Fibroblast of mammary gland (primary cell): ENCODE measurements around the gene CDC42BPB.

ENCODE experiments used
- DNase-seq: peaks from one replicate; pipeline ENCODE4 v3.0.0-alpha.2; 2010; ENCODE audit warnings: low read depth
- H3K4me3 ChIP-seq: 2 replicates; pipeline ENCODE4 v1.5.1; 2011; ENCODE audit warnings: low read depth, mild to moderate bottlenecking, low read length, moderate library complexity; ENCODE audit not compliant: control insufficient read depth
- CTCF ChIP-seq: conservative IDR thresholded peaks from 2 replicates; pipeline ENCODE4 v1.5.1; 2011; ENCODE audit warnings: low read depth, low read length, inconsistent platforms; ENCODE audit not compliant: control insufficient read depth, insufficient read depth

Gene CDC42BPB

GRCh38 chr14:103087343-103087835 is 30.0 kb upstream of the CDC42BPB start:
- TF ChIP-seq CTCF = no peak

DNA sequence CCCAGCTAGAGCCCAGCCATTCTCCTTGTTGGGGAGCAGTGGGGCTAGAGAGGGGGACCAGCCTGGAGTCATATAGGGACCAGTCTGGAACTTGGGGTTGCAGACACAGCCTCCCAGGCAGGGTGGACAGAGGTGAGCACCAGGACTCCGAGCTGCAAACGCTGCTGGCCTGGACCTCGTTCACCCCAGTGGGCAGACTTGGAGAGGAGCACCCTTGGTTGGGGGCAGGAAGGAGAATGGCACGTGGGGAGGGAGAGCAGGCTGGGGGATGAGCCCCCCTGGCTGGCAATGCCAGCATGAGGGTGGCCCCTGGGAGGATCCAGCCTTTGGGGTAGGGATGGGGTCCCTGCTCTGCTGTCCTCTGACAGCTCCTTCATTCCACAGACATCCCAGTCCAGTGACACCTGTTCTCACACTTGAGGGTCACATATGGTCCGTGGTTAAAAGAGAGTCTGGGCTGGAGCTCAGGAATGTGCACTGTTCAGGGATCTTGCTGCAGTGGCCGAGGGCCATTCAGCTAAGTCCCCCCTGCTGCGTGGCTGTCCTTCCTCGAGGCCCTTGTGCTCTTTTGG is 29.5 kb upstream of the CDC42BPB start:
- no peak overlapping the region for H3K4me3 ChIP-seq
- no peak for DNase-seq
- no peak for TF ChIP-seq CTCF

More at GRCh38 chr14:103087343-103087835, 30.0 kb upstream of the CDC42BPB start:
- DNase-seq = no peak
- no peak overlapping the region for H3K4me3 ChIP-seq

- DNase-seq = no peak
- TF ChIP-seq CTCF = peak; percentile 18
- H3K4me3 ChIP-seq = no peak overlapping the region
These were observed 28.1 kb upstream of the CDC42BPB start for GRCh38 chr14:103085106-103086091.

GRCh38 chr14:103084021-103084919 is 26.9 kb upstream of the CDC42BPB start, which contains the start of gene LBHD2:
Gene LBHD2 (plus strand): TSS chr14:103084210. CDS start chr14:103086013, 1,803 bp downstream.
- no peak within 1 kb of the TSS for H3K4me3 ChIP-seq
- no peak for TF ChIP-seq CTCF
- no peak for DNase-seq

DNA sequence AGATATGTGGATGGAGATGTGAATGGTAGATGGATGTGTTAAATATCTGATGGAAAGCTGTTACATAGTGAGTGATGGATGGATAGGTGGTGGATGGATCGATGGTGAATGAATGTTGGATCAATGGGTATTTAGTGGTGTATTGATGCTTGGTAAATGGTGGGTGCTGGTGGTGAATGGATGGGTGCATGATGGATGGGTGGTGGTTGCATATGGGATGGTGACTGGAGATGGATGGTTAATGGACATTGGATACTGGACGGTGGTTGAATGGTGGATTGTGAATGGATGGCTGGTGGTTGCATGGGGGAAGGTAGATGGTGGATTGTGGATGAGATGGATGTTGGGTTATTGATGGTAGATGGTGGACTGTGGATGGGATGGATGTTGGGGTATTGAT is 24.6 kb upstream of the CDC42BPB start:
- H3K4me3 ChIP-seq = no peak overlapping the region
- DNase-seq = no peak

More for the DNA sequence above, 24.6 kb upstream of the CDC42BPB start:
- no peak for TF ChIP-seq CTCF
